Measurements from ENCODE around the gene LIMS2. TPM values are rescaled to one million over a fixed set of nuclear protein-coding genes. Genes with fewer than 3 reads are reported as not detected.

LIMS2 gene
- total and polyA plus RNA-seq, 7 donors: 9.3 to 31.8 (median 16.4) TPM

DNA sequence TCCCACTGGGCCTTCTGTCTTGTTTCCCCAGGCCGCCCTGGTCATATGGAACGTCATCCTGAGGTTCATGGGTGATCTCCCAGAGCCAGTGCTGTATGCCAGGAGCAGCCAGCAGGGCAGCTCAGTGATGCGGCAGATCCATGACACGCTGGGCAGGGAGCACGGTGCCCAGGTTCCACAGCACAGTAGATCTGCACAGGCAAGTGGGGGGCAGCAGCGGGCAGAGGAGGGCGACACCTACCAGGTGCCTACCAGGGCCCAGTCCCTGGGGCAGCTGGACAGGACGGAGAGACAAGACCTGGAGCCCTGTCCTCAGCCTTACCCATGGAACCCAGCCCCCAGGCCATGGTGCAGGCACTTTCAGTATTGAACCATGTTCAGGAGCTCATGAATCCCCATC lies 65.5 kb downstream of the LIMS2 start:
- no peak for ATAC-seq
- intact Hi-C loops (cut with DNase I): no loop called here
- no peaks in the 10 kb centered on the region for H3K4me1 ChIP-seq
- WGBS, 3 donors: 94 to 97% (median 95%) methylated on average over 8 of the region's 8 CpGs
- no peak overlapping the region for H3K27ac ChIP-seq
- H3K9me3 ChIP-seq: no peaks in the 10 kb centered on the region
- H3K27me3 ChIP-seq (ENCODE audit: insufficient read depth in 3 of 3, low read length in 2 of 3): peaks cover 0 to 3% (median 0%) of the 10 kb centered on the region in 3 donors
- TF ChIP-seq, protein P1, sequence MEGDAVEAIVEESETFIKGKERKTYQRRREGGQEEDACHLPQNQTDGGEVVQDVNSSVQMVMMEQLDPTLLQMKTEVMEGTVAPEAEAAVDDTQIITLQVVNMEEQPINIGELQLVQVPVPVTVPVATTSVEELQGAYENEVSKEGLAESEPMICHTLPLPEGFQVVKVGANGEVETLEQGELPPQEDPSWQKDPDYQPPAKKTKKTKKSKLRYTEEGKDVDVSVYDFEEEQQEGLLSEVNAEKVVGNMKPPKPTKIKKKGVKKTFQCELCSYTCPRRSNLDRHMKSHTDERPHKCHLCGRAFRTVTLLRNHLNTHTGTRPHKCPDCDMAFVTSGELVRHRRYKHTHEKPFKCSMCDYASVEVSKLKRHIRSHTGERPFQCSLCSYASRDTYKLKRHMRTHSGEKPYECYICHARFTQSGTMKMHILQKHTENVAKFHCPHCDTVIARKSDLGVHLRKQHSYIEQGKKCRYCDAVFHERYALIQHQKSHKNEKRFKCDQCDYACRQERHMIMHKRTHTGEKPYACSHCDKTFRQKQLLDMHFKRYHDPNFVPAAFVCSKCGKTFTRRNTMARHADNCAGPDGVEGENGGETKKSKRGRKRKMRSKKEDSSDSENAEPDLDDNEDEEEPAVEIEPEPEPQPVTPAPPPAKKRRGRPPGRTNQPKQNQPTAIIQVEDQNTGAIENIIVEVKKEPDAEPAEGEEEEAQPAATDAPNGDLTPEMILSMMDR (IDR thresholded peaks at IDR 0.05): no peak
- no peak overlapping the region for H3K4me3 ChIP-seq
- no peak for DNase-seq
- no peaks in the 10 kb centered on the region for H3K36me3 ChIP-seq (ENCODE audit: insufficient read depth in 1 of 2, low read depth in 1 of 2)

DNA sequence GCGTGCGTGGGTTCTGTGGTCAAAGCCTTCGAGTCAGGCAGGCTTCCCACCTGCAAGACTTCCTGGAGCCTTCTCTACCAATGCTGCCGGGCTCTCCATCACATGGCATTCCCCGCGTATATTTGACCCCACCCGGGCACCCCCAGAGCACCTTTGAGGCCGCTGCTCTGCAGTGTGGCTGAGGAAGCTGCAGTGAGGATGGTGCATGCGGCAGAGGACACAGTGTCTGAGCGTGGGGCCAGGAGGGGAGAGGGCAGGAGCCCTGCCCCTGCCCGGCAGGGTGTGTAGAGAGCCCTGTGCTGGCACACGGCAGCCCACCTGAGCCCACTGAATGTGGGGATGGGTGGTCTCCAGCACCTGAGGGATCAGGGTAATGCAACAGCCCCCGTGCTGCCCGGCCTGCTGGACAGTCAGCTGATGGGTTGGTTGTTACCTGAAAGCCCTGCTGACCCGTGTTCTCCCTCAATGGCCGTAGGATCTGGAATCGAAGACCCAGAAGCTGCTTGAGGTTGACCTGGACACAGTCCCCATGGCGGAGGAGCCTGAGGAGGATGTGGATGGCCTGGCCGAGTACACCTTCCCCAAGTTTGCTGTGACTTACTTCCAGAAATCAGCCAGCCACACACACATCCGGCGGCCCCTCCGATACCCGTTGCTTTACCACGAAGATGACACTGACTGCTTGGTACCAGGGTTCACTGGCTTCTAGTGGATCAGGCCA lies 66.1 kb downstream of the LIMS2 start:
- TF ChIP-seq, protein P1 (IDR thresholded peaks at IDR 0.05): no peak
- Histone ChIP-seq H3K27me3 (ENCODE audit: insufficient read depth in 3 of 3, low read length in 2 of 3) (peaks cover 0 to 3% (median 0%) of the 10 kb centered on the region in 3 donors), H3K4me1 (no peaks in the 10 kb centered on the region), H3K4me3 (no peak overlapping the region), H3K27ac (no peak overlapping the region), H3K9me3 (no peaks in the 10 kb centered on the region), H3K36me3 (ENCODE audit: insufficient read depth in 1 of 2, low read depth in 1 of 2) (no peaks in the 10 kb centered on the region)
- WGBS, 3 donors: 90 to 96% (median 94%) methylated on average over 21 to 24 of the region's 24 CpGs
- no peak for ATAC-seq
- intact Hi-C loops (cut with DNase I): no loop called here
- DNase-seq: no peak

DNA sequence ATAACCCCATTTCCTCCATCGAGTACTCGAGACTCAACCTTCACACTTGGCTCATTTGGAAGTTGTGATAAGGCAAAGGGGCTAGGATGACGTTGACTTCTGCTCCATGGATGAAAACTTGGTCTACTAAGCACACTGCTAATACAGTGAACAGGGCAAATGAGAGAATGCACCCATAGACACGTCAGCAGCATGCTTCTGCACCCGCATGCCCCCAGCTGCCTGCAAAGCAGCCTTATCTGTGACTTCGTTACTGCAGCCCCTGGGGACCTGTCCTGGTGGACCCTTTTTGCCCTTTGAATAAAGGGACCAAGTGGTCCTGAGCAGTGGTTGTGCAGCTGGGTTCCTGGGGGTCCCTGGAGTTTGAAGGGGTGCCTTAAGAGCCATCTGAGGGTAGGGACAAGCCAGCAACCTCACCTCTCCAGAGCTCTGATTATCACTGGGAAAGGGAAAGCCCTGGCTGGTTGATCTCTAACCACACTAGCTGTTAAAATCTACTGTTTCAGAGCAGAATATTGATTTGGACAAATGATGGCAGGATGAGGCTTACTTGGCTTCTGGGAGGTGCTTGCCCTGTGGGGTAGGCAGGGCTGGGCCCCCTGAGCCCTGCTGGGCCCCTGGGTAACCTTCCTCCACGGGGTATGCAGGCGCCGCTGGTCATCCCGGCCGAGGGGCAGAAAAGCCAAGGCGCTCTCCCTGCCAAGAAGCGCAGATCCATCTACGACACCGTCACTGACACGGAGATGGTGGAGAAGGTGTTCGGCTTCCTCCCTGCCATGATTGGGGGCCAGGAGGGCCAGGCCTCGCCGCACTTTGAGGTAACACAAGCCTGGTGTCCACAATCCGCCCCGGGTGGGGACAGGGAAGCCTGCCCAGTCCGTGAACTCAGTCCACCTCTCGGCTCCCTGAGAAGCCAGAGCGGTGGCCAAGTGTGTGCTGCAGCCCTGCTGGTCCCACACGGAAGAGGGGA lies 67.0 kb downstream of the LIMS2 start:
- TF ChIP-seq, protein P1 (IDR thresholded peaks at IDR 0.05): no peak
- Histone ChIP-seq H3K27ac (no peak overlapping the region), H3K27me3 (ENCODE audit: insufficient read depth in 3 of 3, low read length in 2 of 3) (peaks cover 0 to 3% (median 0%) of the 10 kb centered on the region in 3 donors), H3K4me1 (no peaks in the 10 kb centered on the region), H3K4me3 (no peak overlapping the region), H3K9me3 (no peaks in the 10 kb centered on the region), H3K36me3 (ENCODE audit: insufficient read depth in 1 of 2, low read depth in 1 of 2) (no peaks in the 10 kb centered on the region)
- intact Hi-C loops (cut with DNase I): no loop called here
- no peak for ATAC-seq
- WGBS, 3 donors: 86 to 90% (median 88%) methylated on average over 25 of the region's 25 CpGs
- no peak for DNase-seq

DNA sequence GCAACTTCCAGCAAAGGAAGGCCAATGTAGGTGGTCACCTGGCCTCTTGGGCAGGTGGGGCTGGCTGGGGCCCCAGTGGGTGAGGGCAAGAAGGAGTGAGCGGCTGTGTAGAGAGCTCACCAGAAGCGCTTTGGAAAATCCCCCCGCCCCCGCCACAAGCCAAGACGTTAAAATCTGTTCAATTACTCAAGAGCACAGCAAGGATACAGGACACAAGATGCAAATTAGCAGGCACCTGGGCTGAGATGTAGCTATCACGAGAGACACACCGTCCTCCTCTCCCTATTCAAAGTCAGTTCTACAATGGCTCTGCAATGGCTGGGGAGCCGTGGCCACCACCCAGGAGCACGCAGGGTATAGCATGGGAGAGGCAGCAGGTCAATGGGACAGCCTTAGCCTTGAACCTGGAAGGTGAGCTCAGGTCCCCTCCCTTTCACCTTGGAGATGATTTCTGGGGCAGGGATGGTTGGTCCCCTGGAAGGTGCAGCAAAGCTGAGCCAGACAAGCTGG lies 67.9 kb downstream of the LIMS2 start:
- 93 to 97% (median 93%) methylated on average over 9 of the region's 9 CpGs for WGBS, 3 donors
- intact Hi-C loops (cut with DNase I): no loop called here
- Histone ChIP-seq H3K27me3 (ENCODE audit: insufficient read depth in 3 of 3, low read length in 2 of 3) (peaks cover 0 to 3% (median 0%) of the 10 kb centered on the region in 3 donors), H3K36me3 (ENCODE audit: insufficient read depth in 1 of 2, low read depth in 1 of 2) (no peaks in the 10 kb centered on the region), H3K4me3 (no peak overlapping the region), H3K9me3 (no peaks in the 10 kb centered on the region), H3K4me1 (no peaks in the 10 kb centered on the region), H3K27ac (no peak overlapping the region)
- no peak for ATAC-seq
- TF ChIP-seq, protein P1 (IDR thresholded peaks at IDR 0.05): no peak
- no peak for DNase-seq
